Heart right ventricle (tissue), 16 donors: ENCODE data around the gene HBA2. TPM values are rescaled to one million over a fixed set of nuclear protein-coding genes. Genes with fewer than 3 reads are reported as not detected.
"Not testable (repeated sequence)": the region's sequence is repeated elsewhere in the genome, so short reads cannot be mapped to it uniquely, and the experiment has no call there.

Experiments
- ATAC-seq, 8 donors: fragments of 200-7000 bp; cut with Tn5 transposase; one replicate each; pipeline ENCODE4 v1.9.1; 2020; ENCODE audit warnings: mild to moderate bottlenecking in 8 of 8, moderate library complexity in 8 of 8, moderate number of reproducible peaks in 1 of 8
- DNase-seq, 2 donors: peaks; one replicate each; pipeline ENCODE4 v3.0.0-alpha.2; 2020
- H3K27ac ChIP-seq, 10 donors: fragments of 200-600 bp; sonication (generic) in 2 of 10; one replicate each; pipeline versions ENCODE4 v1.5.0 to v1.8.0; 2020 to 2022; ENCODE audit warnings: mild to moderate bottlenecking in 3 of 10
- H3K27me3 ChIP-seq, 7 donors: fragments of 200-600 bp; one replicate each; pipeline ENCODE4 v1.8.0; 2021 to 2022; ENCODE audit warnings: mild to moderate bottlenecking in 2 of 7
- H3K36me3 ChIP-seq, 9 donors: fragments of 200-600 bp; sonication (generic) in 1 of 9; one replicate each; pipeline versions ENCODE4 v1.5.0 to v1.8.0; 2020 to 2022; ENCODE audit warnings: mild to moderate bottlenecking in 2 of 9
- H3K4me1 ChIP-seq, 9 donors: fragments of 200-600 bp; sonication (generic) in 1 of 9; one replicate each; pipeline versions ENCODE4 v1.5.0 to v1.8.0; 2020 to 2022; ENCODE audit warnings: mild to moderate bottlenecking in 4 of 9
- H3K4me3 ChIP-seq, 10 donors: fragments of 200-600 bp; sonication (generic) in 2 of 10; one replicate each; pipeline versions ENCODE4 v1.5.0 to v1.8.0; 2020 to 2022; ENCODE audit warnings: mild to moderate bottlenecking in 7 of 10, moderate library complexity in 2 of 10
- H3K9me3 ChIP-seq, 11 donors: fragments of 200-600 bp in 10 of 11; sonication (generic) in 2 of 11; one replicate each; pipeline versions ENCODE4 v1.5.0 to v1.8.0; 2013 to 2022; ENCODE audit warnings: mild to moderate bottlenecking in 2 of 11, control low read depth in 1 of 11, moderate library complexity in 1 of 11
- CTCF ChIP-seq, 9 donors: fragments of 200-600 bp; sonication (generic) in 2 of 9; IDR thresholded peaks; one replicate each; pipeline versions ENCODE4 v1.5.0 to v1.8.0; 2021 to 2022; ENCODE audit warnings: antibody characterized with exemption in 9 of 9, mild to moderate bottlenecking in 5 of 9, moderate library complexity in 1 of 9
- WGBS, 2 donors: extraction: QIAGEN DNeasy Blood & Tissue Kit; methylation state at CpG; one replicate each; pipeline ENCODE4 v1.1.7; 2013; ENCODE audit warnings: inconsistent platforms in 1 of 2; 5-methylcytosine and 5-hydroxymethylcytosine counted together
- intact Hi-C, 10 donors: fragments of 100-400 bp; cut with DNase I; formaldehyde crosslinking; loops; one replicate each; pipeline versions ENCODE4 v1.11.1 to v1.14.2; 2022
- polyA plus RNA-seq, 2 donors: library from polyadenylated mRNA; stranded (reverse); fragments of 200-250 nt; gene quantifications; one replicate each; pipeline ENCODE4 v1.2.3, GENCODE V29; 2013
- total RNA-seq, 10 donors: library from RNA; stranded (reverse); fragmentation: NEBNext Ultra II Directional in 3 of 10; extraction: Animal tissue kit (Norgen Biotek cat#: 25700) in 3 of 10; gene quantifications; one replicate each; pipeline versions ENCODE4 v1.2.1 to v1.2.4, GENCODE V29; 2021 to 2023
- donor health status: Arrhythmogenic right ventricular cardiomyopathy.
- donor health status: ischemic (EF 13 %, LVEDD 7.1; RV severe dilation, severe dysfunction).
- donor health status: healthy with polysubstance abuse.
- donor health status: DM: no; HTN: yes; CAD: no.
- donor health status: DM: no; HTN: no; CAD: no.
- donor health status: ischemic (EF 25% LVEDD 6.9; RV normal size, moderate dysfunction).
- donor health status: ischemic (EF 25% LVEDD 5.7; RV mildly dilated, moderate dysfunction).
- donor health status: healthy.
- donor health status: DM: yes; HTN: yes; CAD: no.
- donor health status: Ischemic cardiomyopathy.
- donor health status: ischemic (EF 35%, LVEDD 5.7; RV mildly dilated, moderate dysfunction).
- donor health status: nonischemic (EF 11% LVEDD 7.7; RV severe dilation, severe dysfunction).
- donor health status: DM: yes; HTN: yes; CAD: no.
- donor health status: PGD.
- donor health status: ischemic (EF 29% LVEDD 5.4; RV normal size, mild dysfunction).
- donor health status: nonischemic (EF 23%, LVEDD 6.1; RV moderate dilation, normal function).

The HBA2 gene
- total and polyA plus RNA-seq, 12 donors = 2.9 to 1,146 (median 98.0) TPM

DNA sequence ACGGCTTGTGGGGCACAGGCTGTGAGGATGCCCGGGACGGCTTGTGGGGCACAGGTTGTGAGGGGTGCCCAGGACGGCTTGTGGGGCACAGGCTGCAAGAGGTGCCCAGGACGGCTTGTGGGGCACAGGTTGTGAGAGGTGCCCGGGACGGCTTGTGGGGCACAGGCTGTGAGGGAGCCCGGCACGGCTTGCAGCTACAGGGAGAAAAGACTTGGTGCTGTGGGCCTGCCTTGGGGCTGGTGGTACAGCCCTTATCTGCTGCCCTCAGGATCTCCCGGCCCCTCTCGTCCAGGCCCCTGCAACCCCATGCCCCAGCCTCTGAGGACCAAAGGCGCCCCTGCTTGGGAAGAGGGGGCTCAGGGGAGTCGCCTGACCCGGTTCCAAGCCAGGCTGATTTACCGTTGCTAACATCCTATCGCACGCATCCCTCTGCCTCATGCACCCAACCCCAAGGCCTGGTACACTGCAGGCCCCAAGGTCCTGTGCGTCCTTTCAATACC, 11.9 kb upstream of the HBA2 start:
- DNase-seq = no peak
- no peak overlapping the region for H3K4me3 ChIP-seq
- H3K36me3 ChIP-seq = no peaks in the 10 kb centered on the region
- H3K27me3 ChIP-seq = peaks cover 4 to 60% (median 47%) of the 10 kb centered on the region in 7 donors
- peaks cover 0 to 9% (median 8%) of the 10 kb centered on the region in 9 donors for H3K4me1 ChIP-seq
- TF ChIP-seq CTCF (IDR thresholded peaks at IDR 0.05) = no peak
- ATAC-seq = no peak
- no peak overlapping the region for H3K27ac ChIP-seq
- no peaks in the 10 kb centered on the region for H3K9me3 ChIP-seq
- 61 to 63% methylated on average over 16 to 18 of the region's 18 CpGs for WGBS, 2 donors
- intact Hi-C loops = no loop called here

- ATAC-seq = no peak
Measured at GRCh38 chr16:162271-162991, 10.2 kb upstream of the HBA2 start.

DNA sequence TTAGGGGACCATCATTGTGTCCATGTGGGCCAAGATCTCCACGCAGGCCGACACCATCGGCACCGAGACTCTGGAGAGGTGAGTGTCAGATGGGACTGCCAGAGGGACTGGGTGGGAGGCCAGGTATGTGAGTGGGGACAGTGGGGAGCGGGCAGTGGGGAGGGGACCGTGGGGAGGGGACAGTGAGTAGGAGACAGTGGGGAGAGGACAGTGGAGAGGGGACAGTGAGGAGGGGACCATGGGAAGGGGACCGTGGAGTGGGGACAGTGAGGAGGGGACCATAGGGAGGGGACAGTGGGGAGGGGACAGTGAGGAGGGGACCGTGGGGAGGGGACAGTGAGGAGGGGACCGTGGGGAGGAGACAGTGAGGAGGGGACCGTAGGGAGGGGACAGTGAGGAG, 9.5 kb upstream of the HBA2 start:
- ATAC-seq, H3K27ac ChIP-seq, H3K36me3 ChIP-seq, intact Hi-C loops, DNase-seq, H3K4me3 ChIP-seq, H3K9me3 ChIP-seq: not testable (repeated sequence)
- H3K27me3 ChIP-seq = peaks cover 26 to 60% (median 53%) of the 10 kb centered on the region in 7 donors
- H3K4me1 ChIP-seq = peaks cover 0 to 20% (median 18%) of the 10 kb centered on the region in 9 donors
- WGBS, 2 donors = 86 to 97% methylated on average over 6 to 10 of the region's 10 CpGs

More at GRCh38 chr16:162271-162991, 10.2 kb upstream of the HBA2 start:
- DNase-seq = no peak
- no peaks in the 10 kb centered on the region for H3K36me3 ChIP-seq
- no peak overlapping the region for H3K27ac ChIP-seq
- no peak overlapping the region for H3K4me3 ChIP-seq
- no peaks in the 10 kb centered on the region for H3K9me3 ChIP-seq
- no peak for TF ChIP-seq CTCF (IDR thresholded peaks at IDR 0.05)
- H3K4me1 ChIP-seq = peaks cover 0 to 20% (median 18%) of the 10 kb centered on the region in 9 donors
- intact Hi-C loops = no loop called here
- peaks cover 19 to 60% (median 47%) of the 10 kb centered on the region in 7 donors for H3K27me3 ChIP-seq
- WGBS, 2 donors = 85 to 87% methylated on average over 13 of the region's 13 CpGs

DNA sequence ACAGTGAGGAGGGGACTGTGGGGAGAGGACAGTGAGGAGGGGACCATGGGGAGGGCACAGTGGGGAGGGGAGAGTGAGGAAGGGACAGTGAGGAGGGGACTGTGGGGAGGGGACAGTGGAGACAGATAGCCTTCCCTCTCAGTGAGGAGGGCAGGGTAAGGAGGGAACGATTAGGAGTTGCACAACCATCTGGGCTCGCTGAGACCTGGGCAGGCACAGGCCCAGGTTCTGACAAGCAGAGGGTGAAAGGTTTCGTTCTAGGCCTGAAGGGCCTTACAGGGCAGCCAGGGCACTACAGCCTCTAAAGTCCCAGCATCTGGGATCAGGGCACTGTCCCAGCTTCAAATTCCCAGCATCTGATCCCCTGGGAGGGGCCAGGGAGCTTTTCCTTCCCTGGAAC, 9.0 kb upstream of the HBA2 start:
- WGBS, 2 donors = 17 to 33% methylated on average over 1 to 2 of the region's 3 CpGs
- Histone ChIP-seq H3K27me3 (peaks cover 31 to 63% (median 59%) of the 10 kb centered on the region in 7 donors), H3K4me1 (peaks cover 0 to 20% (median 18%) of the 10 kb centered on the region in 9 donors)
- H3K36me3 ChIP-seq, H3K27ac ChIP-seq, H3K9me3 ChIP-seq, H3K4me3 ChIP-seq, intact Hi-C loops, DNase-seq: not testable (repeated sequence)
- peak in 2 of 8 donors; percentile 23 to 37 for ATAC-seq

- 4% methylated on average over 12 of the region's 80 CpGs; no CpG with 5 or more reads in 1 of the 2 donors for WGBS, 2 donors
Measured at GRCh38 chr16:164134-164823, 8.4 kb upstream of the HBA2 start.

More at GRCh38 chr16:164134-164823, 8.4 kb upstream of the HBA2 start:
- H3K9me3 ChIP-seq, DNase-seq, H3K36me3 ChIP-seq, ATAC-seq, intact Hi-C loops, H3K27ac ChIP-seq, H3K4me3 ChIP-seq: not testable (repeated sequence)
- peaks cover 37 to 67% (median 63%) of the 10 kb centered on the region in 7 donors for H3K27me3 ChIP-seq
- H3K4me1 ChIP-seq = peaks cover 0 to 20% (median 18%) of the 10 kb centered on the region in 9 donors
